NOMO-1 treated with DMSO at 0.1 percent for 48 hours (cell line): ENCODE measurements around the gene OR6B2.
A peak's percentile ranks its signal among the peaks of the same experiment; 100 is the strongest.

ENCODE experiments used
- DNase-seq: peaks from one replicate; lab custom pipeline; 2025; ENCODE audit not compliant: unreplicated experiment; lab: John Stamatoyannopoulos, UW

OR6B2 gene

GRCh38 chr2:240042740-240043139 is 12.5 kb upstream of the OR6B2 start:
- DNase-seq: no peak

- no peak for DNase-seq
These were observed 11.1 kb upstream of the OR6B2 start for GRCh38 chr2:240041363-240041762.

- no peak for DNase-seq
These were observed 7.1 kb upstream of the OR6B2 start for GRCh38 chr2:240037358-240037757.

- no peak for DNase-seq
These were observed 3.1 kb upstream of the OR6B2 start for GRCh38 chr2:240033330-240033678.

- DNase-seq: no peak
These were observed 2.4 kb upstream of the OR6B2 start for GRCh38 chr2:240032406-240033329.

GRCh38 chr2:240024766-240025165 is 5.5 kb downstream of the OR6B2 start:
- DNase-seq: peak; percentile 7

- DNase-seq: no peak
These were observed 6.4 kb downstream of the OR6B2 start for GRCh38 chr2:240023792-240024191.

GRCh38 chr2:240021488-240022104 is 8.6 kb downstream of the OR6B2 start:
- DNase-seq: peak; percentile 52

- no peak for DNase-seq
These were observed 12.0 kb downstream of the OR6B2 start for GRCh38 chr2:240018071-240018750.

- DNase-seq: no peak
These were observed 15.9 kb downstream of the OR6B2 start for GRCh38 chr2:240014327-240014726.

- no peak for DNase-seq
These were observed 16.9 kb downstream of the OR6B2 start for GRCh38 chr2:240013343-240013742.

- DNase-seq: no peak
These were observed 27.2 kb downstream of the OR6B2 start for GRCh38 chr2:240002983-240003382.

GRCh38 chr2:240000671-240001070 is 29.6 kb downstream of the OR6B2 start:
- DNase-seq: no peak

- no peak for DNase-seq
These were observed 32.4 kb downstream of the OR6B2 start for GRCh38 chr2:239997686-239998409.

GRCh38 chr2:239994086-239994485 is 36.1 kb downstream of the OR6B2 start:
- DNase-seq: no peak

- no peak for DNase-seq
These were observed 36.9 kb downstream of the OR6B2 start for GRCh38 chr2:239993291-239993690.

GRCh38 chr2:239991689-239992314 is 38.4 kb downstream of the OR6B2 start:
- peak; percentile 70 for DNase-seq

GRCh38 chr2:239990966-239991365 is 39.3 kb downstream of the OR6B2 start:
- DNase-seq: no peak

GRCh38 chr2:239985356-239985755 is 44.9 kb downstream of the OR6B2 start:
- DNase-seq: no peak

GRCh38 chr2:239984421-239985194 is 45.6 kb downstream of the OR6B2 start:
- DNase-seq: no peak
